UCSD-AML1 (cell line): Measurements from ENCODE around the gene TLR3.
"Not testable (repeated sequence)": the region's sequence is repeated elsewhere in the genome, so short reads cannot be mapped to it uniquely, and the experiment has no call there.

Source experiments
- DNase-seq: peaks from one replicate; lab custom pipeline; 2025; ENCODE audit not compliant: unreplicated experiment; lab: John Stamatoyannopoulos, UW

The TLR3 gene

DNA sequence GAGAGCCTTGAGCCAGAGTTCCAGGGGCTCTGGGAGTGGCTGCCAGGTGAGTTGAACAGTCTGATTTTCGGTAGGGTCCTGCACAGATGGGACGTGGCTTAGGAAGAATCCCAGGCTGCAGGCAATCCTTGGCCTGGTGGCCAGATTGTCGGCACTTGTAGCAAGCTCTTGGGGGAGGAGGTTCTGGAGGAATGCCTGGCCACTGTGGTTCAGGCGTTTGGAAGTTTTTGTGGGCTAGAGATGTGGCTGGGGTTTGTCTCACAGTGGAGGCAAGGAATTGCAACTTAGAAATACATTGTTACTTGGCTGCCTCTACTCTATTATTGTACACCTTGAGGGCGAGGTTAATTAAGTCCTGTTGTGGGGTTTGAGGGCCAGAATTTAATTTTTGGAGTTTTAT is 21.5 kb upstream of the TLR3 start:
- not testable (repeated sequence) for DNase-seq

DNA sequence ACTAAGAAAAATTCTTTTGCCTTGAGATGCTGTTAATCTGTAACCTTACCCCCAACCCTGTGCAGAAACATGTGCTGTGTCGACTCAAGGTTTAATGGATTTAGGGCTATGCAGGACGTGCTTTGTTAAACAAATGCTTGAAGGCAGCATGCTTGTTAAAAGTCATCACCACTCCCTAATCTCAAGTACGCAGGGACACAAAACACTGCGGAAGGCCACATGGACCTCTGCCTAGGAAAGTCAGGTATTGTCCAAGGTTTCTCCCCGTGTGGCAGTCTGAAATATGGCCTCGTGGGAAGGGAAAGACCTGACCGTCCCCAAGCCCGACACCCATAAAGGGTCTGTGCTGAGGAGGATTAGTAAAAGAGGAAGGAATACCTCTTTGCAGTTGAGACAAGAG is 18.8 kb upstream of the TLR3 start:
- DNase-seq, result not testable (repeated sequence)

DNA sequence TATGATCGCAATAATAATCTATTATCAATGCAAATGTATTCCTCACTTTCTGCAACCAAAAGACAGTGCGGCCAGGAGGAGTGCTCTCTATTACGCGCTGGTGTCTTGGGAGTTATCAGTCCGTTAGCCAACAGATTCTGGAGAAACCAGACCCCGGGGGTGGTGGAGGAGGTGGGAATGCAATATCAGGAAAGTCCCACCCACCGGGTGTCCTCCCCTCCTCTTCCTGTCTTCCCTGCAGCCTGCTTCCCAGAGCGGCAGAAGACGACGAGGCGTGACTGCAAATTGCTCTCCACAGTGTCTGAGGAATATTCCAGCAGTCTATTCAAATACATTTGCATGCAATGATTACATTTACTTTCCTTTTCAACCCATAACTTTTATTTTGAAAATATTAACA is 17.9 kb upstream of the TLR3 start:
- DNase-seq, result no peak

DNA sequence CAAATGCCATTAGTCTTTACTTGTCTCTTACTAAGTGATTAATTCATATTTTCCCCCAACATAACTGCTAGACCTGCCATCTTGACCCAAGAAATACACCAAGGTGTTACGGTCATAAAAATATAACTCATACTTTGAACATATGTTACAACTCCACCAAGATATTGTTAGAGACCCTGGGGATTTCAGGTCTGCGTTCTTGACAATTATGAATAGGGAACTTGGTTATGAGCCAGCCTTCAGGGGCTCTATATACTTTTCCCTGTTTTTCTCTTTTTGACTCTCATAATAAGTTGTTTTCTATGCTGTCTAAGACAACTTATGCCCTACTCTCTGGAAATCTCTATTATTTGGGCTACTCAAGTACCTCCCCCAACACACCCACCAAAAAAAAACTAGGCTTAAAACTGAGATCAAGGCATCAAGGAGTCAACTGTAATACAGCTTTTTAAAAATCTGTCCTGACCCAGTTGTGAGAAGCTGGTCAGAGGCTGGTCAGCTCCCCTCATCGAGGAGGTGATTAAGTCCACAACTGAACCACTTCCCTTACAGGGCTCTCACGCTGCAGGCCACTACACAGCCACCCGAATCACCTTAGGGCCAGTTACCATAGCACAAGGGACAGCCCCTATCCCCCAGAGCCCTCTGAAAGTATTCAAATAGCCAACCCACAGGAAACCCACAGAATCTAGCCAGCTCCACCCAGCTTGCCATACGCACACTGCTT is 10.5 kb upstream of the TLR3 start:
- no peak for DNase-seq

DNA sequence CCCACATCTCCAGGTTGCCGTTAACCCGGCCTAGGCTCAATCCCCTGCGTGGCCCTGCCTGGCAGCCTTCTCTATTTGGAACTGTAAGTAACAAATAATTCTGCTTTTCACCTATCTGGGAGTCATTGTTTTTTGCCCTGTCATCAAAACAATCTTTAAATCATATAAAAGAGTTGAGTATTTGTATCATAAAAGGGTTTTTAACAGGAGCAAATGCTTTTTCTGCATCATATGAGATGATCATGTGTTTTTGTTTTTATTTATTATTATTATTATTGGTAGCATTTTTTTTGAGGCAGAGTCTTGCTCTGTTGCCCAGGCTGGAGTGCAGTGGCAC is 10.0 kb upstream of the TLR3 start:
- DNase-seq, result no peak

DNA sequence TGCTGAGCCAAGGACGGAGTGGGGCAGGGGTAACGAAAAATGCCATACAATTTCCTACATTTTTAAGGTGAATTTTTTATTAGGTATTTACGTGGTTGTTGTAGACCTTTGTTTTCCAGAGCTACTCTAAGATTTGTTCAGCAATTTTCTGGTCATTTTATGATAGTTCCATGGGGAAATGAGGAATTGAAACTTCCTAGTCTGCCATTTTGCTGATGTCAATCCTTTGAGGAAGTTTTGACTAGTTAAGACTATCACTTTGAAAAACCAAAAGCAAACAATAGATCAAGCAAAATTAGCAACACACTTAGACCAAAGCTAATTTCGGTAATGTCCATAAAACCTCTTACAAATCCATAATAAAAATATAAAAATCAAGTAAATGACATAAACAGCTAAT is 7.0 kb upstream of the TLR3 start:
- DNase-seq, result no peak

DNA sequence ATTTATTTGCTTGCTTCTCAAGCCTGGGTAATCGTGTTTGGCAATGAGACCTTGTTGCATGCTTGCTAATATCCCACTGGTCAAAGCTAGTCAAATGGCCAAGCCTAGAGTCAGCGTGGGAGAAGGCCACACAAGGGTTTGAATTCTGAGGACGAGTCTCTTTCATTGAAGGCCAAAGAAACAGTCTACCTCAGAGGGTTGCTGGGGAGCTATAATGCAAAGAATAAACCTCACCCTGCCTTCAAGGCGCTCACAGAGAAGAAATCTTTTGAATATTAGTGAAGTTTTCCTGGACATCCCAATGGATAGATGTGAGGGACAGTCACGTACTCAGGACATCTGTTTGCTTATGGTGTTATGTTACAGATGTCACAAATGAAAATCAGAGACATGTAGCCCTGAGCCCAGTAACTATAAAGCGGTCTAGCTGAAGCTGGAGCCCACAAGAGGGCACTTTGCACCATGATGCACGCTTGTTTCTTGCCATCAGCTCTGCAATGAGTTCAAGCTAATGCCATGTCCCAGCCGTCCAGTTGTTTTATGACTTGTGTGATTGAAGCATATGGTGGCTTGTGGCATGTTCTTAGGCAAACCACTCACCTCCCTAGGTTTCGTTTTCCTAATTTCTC is 1.1 kb upstream of the TLR3 start:
- peak; percentile 32 for DNase-seq

DNA sequence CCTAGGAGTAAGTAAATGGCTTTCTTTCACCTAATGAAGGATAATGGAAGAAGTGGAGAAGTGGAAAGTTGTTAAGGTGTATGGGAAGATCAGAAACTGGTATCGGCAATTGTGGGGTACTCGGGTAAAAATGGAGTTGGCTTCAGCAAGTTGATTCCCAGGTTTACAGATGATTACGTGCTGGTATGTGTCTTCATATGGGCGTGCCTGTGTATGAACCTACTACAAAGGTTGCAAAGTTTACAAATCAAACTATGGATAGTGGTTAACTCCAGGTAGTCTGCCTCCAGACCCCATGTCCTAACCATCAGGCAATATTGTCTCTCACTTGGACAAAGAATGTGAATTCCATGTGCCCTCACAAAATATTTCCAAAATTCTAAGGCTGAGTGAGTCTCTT is 773 bp downstream of the TLR3 start:
- no peak for DNase-seq

DNA sequence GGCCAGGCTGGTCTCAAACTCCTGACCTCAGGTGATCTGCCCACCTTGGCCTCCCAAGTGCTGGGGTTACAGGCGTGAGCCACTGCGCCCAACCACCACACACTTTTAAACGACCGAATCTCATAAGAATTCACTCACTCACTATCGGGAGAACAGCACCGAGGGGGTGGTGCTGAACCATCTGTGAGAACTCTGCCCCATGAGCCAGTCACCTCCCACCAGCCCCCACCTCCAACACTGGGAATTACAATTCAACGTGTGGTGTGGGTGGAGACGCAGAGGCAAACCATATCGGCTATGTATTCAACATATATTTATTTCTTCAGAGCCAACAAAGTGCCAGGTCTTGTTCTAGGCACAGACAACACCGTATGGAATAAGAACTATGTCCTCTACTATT is 3.6 kb downstream of the TLR3 start:
- no peak for DNase-seq

DNA sequence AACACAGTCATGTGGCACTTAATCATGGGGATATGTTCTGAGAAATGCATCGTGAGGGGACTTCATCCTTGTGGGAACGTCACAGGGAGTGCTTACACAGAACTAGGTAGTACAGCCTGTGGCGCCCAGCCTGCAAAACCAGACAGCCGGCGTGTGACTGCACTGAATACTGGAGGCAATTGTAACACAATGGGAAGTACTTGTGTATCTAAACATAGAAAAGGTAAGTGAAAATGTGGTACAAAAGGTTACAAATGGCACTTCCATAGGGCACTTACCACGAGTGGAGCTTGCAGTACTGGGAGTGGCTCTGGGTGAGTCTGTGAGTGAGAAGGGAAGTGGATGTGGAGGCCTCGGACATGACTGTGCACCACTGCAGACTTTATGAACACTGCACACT is 5.2 kb downstream of the TLR3 start:
- no peak for DNase-seq

DNA sequence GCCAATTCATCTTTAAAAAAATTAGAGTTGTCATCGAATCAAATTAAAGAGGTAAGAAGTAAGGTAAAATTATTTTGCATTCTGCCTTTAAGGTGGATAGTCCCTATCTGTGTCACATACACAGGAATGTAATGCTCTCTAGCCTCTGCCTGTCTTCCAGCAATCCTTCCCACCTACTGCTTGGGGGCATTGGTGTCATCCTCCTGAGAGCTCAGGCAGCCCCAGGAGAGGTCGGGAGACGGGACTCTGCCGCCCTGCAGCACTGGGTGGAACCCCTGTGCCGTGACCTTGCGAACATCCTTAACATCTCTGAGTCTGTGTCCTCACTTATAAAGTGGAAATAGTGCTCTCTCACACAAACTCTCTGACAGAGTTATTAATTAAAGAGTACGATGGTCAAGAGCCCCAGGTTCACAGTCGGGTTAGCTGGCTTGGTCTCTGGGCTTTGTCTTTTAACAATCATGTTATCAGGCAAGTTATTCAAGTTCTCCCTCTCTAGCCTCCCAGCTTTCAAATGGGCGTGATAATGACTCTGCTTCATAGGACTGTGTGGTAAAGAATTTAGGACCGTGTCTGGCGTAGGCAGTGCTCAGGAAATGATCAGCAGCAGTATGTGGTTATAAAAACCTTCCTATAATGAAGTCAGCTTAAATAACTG is 10.2 kb downstream of the TLR3 start:
- DNase-seq, result no peak

DNA sequence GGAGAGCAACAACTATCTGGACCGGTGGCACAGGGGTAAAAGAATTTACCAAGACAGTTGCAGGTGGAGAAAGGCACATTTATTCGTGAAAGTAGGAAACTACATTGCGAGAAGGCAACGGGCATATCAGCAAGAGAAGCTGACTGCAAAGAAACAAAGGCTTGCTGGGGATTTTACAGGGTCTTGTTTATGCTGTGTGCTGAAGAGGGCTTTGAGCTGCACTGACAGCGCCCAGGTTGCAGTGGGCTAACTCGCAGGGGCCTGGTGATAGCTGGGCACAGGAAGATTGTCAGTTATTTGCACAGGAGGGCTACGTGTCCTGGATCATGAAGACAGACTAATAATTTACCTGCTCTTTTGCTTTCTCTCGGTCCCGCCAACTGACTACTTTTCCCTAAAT is 10.7 kb downstream of the TLR3 start:
- no peak for DNase-seq

DNA sequence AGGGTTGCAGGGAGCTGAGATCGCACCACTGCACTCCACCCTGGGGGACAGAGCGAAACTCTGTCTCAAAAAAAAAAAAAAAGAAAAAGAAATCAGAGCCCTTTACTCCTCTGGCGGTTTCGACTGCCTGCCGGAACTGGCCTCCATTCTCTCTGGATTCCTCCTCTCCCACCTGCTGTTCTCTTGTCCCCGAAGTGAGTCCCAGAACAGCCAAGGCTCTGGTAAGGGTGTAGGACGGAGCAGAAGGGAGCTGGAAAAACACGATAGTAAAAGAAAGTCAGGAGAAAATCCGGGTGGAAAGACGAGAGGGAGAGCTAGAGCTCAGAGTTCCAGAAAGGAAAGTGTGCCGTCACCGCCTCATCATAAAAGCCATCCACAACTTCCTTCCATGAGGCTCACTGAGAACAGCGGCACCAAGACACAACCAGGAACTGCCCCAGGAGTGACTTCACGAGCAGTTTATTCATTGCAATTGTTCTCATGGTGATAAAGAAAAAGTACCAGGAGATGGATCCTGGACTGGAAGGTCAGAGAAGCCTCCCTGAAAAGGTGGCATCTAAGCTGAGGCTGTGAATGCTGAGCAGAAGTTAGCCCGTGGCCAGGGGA is 12.3 kb downstream of the TLR3 start:
- no peak for DNase-seq

DNA sequence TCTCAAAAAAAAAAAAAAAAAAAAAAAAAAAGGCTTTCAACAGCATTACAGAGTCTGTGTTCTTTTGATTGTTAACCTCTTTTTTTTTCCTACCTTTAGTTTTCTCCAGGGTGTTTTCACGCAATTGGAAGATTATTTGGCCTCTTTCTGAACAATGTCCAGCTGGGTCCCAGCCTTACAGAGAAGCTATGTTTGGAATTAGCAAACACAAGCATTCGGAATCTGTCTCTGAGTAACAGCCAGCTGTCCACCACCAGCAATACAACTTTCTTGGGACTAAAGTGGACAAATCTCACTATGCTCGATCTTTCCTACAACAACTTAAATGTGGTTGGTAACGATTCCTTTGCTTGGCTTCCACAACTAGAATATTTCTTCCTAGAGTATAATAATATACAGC is 13.3 kb downstream of the TLR3 start:
- DNase-seq, result no peak

DNA sequence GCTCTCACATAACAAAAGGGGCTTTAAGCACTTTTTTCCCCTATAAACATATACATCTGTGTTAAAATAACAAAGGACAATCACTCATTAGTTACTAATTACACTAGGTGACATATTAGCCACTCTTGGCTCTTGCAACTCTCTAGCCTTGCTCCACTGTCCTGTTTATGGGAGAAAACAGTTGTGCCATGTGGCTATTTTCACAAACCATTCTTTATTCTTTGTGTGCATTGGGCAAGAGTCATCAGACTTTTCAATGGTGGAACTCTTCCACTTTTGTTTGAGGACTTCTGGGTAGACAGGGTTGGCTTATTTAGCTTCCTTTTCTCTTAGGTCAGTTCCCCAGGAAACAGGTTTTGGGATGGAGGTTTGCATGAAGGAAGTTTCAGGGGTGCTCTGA is 19.6 kb downstream of the TLR3 start:
- DNase-seq, result no peak

DNA sequence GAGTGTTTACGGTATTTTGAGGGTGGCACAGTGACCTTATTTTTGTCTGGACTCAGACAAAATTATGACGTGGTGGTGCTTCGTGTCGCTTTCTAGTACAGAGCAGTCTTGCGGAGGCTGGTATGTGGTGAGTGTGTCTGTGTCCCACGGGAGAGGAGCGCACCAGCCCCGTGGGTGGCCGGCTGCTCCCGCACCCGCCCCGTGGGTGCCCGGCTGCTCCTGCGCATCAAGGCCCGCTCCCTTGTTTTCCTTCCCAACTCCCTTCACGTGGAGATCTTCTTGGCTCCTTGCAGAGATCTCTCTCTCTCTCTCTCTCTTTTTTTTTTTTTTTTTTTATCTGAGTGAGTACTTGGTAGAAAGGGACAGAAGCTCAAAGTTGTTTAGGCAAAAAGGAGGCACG is 23.3 kb downstream of the TLR3 start:
- no peak for DNase-seq

DNA sequence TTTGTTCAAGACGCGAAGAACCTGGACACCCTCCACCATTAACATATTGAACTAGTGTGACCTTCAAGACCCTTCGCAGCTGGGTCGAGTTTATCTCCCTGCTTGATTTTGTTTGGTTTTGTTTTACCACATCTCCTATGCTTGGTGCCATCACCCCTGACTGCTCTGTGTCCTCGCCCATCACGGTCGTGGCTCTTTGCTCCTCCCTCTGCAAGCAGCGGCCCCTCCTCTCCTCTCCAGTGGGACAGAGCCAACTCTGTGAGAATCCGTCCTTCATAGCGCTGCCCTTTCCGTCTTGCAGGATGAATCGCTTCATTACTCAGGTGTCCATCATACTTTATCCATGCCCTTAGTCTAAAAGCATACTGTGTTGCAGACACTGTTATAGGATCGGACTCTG is 26.4 kb downstream of the TLR3 start:
- no peak for DNase-seq

DNA sequence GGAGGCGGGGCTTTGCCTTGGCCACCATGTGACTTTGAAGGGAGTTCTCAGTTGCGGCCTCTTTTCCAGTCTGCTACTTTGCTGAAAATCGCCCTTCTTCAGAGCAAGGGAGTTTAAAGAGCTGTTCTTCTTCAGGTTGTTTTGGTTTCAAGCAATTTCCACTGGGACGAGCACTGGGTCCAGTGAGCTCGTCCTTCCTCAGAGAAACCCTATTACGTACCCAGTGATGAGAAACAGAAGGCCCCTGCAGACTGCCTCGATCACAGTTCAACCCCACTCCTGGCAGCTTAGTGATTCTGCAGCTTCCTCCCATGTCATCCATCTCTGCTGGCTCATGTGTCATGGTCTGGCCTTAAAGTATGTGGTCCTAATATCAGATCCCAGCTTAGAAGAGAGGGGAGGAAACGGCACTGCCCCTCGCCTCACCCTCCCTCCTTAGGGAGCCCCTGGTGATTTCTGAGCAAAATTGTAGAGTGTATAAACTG is 27.8 kb downstream of the TLR3 start:
- no peak for DNase-seq

DNA sequence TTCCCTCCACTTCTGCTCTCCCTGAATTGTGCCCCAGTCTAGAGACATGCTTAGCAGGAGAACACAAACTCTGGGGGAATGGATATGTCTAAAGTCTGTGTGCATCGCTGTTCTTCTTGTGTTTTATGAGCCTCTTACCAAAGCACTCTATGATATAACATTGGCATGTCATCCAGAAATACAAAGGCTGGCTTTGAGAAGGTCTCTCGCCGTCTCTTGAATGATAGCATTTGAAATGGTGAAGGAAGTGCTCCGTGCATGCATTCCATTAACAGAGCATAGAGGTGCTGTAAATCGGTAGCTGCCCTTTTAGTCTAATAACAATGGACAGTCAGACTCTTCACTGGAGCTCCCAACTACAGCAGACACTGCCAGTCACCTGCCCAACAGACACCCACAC is 28.4 kb downstream of the TLR3 start:
- no peak for DNase-seq

DNA sequence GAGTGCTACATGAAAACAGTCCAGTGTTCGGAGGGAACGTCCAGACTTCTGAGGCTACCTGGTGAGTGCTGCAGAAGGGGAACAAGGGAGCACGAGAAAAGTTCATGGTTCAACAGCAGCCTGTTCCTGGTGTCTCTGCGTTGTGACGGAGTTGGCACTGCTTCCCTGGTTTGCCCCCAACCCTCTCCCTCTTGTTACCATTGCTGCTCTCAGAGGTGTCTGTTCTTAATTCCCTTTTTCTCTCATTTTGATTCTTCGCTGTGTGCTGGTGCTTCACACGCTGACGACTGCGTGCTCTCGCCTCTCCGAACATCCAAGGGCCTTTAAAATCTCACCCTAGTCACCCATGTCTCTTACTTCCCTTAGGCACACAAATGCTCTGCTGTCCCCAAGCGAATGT is 34.0 kb downstream of the TLR3 start:
- DNase-seq, result no peak

DNA sequence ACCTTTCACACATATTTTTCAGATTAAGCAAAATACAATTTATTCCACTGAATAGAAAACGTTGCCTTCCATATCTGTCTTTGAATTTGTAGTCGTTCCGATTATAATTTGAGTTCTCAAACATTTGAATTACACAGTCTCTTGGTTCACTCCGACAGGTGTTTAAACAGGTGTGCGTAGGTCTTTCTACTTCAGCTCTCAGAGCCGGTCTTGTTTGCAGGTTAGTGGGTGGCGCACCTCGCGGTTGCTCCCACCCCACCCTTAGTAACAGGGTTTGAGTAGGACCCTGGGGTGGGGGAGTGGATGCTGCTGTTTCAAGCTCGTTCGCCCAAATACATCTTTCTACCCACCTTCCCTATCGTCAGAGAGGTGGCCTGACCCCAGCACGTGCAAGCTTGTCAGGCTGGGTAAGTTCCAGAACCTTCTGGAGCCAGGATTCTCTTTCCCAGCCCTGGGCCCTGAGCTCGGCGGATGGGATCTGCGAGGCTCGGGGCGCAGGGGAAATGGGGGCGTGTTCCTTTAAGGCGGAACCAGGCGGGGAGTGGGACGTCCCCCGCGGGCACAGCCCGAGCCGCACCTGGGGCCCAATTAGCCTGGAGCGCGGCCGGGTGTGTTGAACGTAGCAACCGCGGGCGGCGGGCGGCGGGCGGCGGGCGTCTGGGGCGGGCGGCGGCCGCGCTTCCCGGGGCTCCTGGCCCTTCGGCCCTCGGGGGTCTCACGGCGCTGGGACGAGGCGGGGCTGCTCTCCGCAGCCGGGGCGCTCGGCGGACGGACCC is 35.3 kb downstream of the TLR3 start, which contains the start of gene FAM149A:
Gene FAM149A (plus strand): TSS at position 591 of the 776 bp plus-strand sequence.
- no peak for DNase-seq
